ENCODE results near the gene PTPN22.
A peak's percentile ranks its signal among the peaks of the same experiment; 100 is the strongest.

PTPN22 gene

GRCh38 chr1:113846391-113847035 lies 25.0 kb downstream of the PTPN22 start:
- DNase-seq = no peak

DNA sequence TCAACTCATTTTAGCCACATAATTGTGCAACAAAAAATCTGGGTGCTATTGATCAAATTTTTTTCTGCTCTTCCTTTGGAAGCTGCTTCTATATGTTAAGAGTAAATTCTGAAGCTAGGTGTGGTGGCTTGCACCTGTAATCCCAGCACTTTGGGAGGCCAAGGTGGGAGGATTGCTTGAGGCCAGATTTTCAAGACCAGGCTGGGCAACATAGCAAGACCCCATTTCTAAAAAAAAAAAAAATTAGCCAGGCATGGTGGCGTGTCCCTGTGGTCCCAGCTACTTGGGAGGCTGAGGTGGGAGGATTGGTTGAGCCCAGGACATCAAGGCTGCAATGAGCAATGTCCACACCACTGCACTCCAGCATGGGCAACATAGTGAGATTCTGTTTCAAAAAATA lies 35.0 kb downstream of the PTPN22 start:
- no peak for DNase-seq

DNA sequence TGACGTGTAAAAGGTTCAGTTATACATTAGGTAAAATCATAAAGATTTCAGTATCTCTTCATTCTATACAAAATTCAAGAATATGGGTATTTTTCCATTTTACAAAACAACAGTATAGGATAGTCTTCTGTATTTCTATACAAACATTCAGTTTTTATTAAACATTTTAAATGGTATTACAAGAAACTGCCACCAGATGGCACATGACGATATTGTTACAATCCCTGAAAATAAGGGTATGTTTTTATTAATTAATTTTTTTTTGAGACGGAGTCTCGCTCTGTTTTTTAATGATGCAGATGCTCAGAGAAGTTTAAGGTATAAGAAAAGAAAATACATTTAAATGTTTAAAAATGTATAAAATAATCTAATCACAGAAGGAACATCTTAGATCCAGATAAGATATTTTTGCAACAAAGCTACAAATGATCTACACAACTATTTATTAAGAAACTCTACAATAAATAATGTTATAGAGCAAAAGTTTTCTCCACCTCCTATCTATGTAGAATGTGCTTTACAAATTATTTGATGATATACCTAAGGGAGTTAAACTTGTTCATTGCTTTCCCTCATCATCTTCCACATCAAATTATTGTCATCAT lies 35.7 kb downstream of the PTPN22 start:
- DNase-seq = peak; percentile 61 to 75

DNA sequence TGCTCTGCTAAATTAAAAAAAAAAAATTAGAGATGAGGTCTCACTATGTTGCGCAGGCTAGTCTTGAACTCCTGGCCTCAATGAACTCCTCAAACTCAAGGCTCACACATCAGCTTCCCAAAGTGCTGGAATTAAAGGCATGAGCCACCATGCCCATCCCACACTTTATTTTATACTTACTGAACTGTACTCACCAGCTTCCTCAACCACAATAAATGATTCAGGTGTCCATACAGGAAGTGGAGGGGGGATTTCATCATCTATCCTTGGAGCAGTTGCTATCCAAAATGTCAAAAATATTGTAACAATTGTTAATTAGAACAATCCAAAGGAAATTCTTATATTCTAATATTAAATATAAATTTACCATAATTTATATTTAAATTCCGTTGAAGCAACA lies 36.8 kb downstream of the PTPN22 start:
- no peak for DNase-seq

DNA sequence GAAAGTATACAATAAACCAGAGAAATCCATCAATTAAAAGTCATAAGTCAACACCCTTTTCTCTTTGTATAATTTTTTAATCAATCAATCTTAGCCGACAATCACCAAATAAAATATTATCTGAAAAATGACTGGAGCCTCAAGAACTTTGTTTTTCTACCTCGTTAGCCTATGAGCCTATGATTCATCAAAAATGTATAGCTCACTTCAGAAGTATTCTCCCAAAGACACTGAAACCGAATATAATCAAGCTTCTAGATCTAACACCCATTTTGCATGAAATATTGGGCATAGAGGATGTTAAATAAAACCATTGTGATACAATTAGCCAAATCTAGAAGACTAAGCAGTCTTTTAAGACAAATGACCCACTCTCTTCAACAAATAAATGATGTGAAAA lies 41.5 kb downstream of the PTPN22 start:
- DNase-seq = no peak

DNA sequence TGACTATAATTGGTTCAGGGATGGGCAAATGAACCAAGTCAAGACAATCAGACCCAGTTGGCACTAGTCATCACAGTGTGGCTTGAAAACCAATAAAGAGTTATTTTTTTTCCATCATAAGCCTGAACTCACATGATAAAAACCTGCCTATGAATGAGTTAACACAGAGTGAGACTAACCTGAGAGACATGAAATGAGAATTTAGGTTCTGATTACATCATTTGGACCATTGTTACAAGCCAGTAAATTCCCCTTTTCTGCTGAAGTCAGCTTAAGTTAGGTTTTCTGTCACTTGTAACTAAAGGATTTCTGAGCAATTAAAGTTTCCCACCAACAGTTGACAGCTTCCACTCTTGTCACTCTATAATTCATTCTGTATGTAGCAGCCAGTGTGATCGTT lies 49.6 kb downstream of the PTPN22 start:
- DNase-seq = no peak

GRCh38 chr1:113818578-113818977 lies 52.9 kb downstream of the PTPN22 start:
- no peak for DNase-seq

GRCh38 chr1:113813218-113813617 lies 58.3 kb downstream of the PTPN22 start:
- no peak for DNase-seq

GRCh38 chr1:113812661-113813135 lies 58.8 kb downstream of the PTPN22 start:
- no peak for DNase-seq

DNA sequence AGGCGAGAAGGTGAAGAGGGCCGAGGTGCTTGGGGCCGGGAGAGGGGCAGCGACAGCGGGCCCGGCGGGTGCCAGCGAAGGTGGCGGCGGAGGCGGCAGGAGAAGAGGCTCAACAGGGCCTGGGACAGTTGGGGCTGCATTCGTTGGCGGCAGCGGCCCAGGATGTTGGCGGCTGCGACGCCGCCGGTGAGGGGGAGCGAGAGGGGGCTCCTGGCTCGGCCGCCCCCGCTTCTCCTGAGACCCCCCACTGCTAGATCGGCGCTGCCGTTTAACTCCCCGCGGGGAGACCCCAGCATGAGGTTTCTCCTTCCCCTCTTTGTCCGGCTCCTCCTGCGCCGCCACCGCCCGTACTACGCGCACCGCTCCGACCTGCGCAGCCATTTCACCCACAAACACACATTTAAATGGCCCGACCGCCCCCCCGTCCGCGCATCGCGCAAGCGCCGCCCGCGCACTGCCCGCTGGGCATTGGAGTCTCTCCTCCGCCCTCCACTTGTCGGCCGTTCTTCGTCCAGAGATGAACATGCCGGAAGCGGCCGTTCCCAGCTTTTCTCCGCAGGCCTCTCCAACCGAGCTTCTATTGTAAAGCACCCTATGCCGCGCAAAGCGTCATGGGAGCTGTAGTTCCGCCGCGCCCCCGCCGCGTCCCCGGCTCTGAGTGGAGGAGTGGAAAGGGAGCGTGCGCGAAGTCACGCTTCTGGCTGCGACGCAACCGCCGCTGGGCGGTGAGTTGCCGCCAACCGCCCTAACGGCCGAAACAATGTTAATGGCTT lies 59.4 kb downstream of the PTPN22 start, which contains the start of gene RSBN1:
RSBN1 (minus strand) TSS at position 589 of the 773 bp plus-strand sequence; CDS start at position 525, 64 bp downstream.
- DNase-seq = peak; percentile 99 to 100

GRCh38 chr1:113811156-113811887 lies 60.2 kb downstream of the PTPN22 start:
- DNase-seq = peak in 1 of 2 experiments; percentile 32

DNA sequence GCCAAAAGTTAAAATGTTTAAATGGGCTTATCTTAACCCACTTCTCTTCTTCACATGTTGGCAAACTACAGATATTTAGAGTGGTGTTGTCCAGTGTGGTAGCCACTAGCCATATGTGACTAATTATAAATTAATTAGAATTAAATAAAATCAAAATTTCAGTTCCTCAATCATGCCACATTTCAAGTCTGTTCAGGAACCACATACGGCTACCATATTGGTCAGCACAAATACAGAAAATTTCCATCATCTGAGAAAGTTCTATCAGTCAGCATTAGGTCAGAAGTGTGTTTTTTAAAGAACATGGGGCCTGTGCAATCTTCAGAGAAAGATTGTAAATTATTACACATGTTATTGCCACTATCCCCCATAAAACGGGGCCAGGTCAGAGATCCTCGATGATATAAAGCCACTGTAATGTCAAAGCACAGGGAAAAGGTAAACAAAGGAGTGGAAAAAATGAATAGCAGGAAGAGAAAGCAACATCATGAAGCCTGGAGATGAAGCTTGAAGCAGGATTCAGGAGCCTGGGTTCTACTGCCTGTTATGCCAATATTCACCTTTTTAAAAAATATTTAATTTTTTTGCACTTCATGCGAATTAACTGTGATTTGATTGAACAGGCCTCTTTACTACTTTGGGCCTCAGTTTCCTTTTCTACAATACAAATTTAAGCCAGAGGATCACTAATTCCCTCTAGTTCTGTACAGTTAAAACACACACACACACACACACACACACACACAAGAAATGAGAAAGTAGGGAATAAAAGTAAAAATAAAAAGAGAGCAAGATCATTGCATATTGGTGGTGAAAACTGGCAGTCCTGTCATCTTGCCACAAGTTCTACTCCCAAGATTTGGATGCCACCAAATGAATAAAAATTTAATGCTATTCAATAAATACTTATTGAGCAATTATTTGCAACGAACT lies 61.6 kb downstream of the PTPN22 start:
- no peak for DNase-seq

DNA sequence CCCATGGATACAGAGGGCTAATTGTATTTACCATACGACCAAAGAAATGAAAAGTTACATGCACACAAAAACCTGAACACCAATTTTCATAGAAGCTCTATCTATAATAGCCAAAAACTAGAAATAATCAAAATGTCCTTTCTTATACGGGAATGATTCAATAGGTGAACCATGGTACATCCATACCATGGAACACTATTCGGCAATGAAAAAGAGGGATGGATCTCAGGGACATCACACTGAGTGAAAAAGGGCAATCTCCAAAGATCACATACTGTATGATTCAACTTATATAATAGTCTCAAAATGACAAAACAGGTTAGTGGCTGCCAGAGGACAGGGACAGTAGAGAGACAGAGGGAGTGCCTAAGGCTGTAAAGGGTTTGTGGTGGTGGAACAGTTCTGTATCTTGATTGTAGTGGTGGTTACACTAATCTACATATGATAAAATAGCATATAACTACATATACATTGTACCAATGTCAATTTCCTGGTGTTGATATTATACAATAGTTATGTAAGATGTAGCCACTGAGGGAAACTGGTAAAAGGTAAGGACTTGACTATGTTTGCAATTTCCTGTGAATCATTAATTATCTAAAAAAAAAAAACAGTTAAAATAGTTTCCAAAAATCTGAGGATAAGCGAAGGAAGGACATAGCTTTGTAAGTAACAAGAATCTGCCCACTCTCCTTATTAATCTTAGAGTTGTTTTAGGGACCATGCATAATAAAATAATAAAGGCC lies 62.9 kb downstream of the PTPN22 start:
- no peak for DNase-seq

GRCh38 chr1:113805639-113806038 lies 65.9 kb downstream of the PTPN22 start:
- DNase-seq = no peak

- no peak for DNase-seq
Measured at GRCh38 chr1:113805256-113805531, 66.3 kb downstream of the PTPN22 start.

GRCh38 chr1:113804421-113805255 lies 66.9 kb downstream of the PTPN22 start:
- no peak for DNase-seq

- no peak for DNase-seq
Measured at GRCh38 chr1:113802367-113803007, 69.0 kb downstream of the PTPN22 start.

- no peak for DNase-seq
Measured at GRCh38 chr1:113800487-113800886, 71.0 kb downstream of the PTPN22 start.

- no peak for DNase-seq
Measured at GRCh38 chr1:113797472-113797871, 74.0 kb downstream of the PTPN22 start.
